ENCODE results near the gene HDAC11.
"Not testable (repeated sequence)": the region's sequence is repeated elsewhere in the genome, so short reads cannot be mapped to it uniquely, and the experiment has no call there.

The HDAC11 gene

GRCh38 chr3:13515786-13516759 lies 36.0 kb downstream of the HDAC11 start:
- H3K36me3 Mint-ChIP-seq (ENCODE audit: low read depth), result no peaks in the 10 kb centered on the region
- ATAC-seq, result no peak

GRCh38 chr3:13516760-13517135 lies 36.6 kb downstream of the HDAC11 start:
- no peak overlapping the region for H3K27ac Mint-ChIP-seq
- no peak overlapping the region for H3K4me3 Mint-ChIP-seq
- H3K36me3 Mint-ChIP-seq (ENCODE audit: low read depth), result no peaks in the 10 kb centered on the region
- H3K27me3 Mint-ChIP-seq, result no peaks in the 10 kb centered on the region
- ATAC-seq, result no peak
- no peaks in the 10 kb centered on the region for H3K4me1 Mint-ChIP-seq
- DNase-seq, result no peak
- H3K9me3 Mint-ChIP-seq, result peaks cover 5% of the 10 kb centered on the region

More at GRCh38 chr3:13515786-13516759, 36.0 kb downstream of the HDAC11 start:
- Mint-ChIP-seq H3K27ac (no peak overlapping the region), H3K4me1 (no peaks in the 10 kb centered on the region), H3K9me3 (no peaks in the 10 kb centered on the region), H3K27me3 (no peaks in the 10 kb centered on the region), H3K4me3 (no peak overlapping the region)
- DNase-seq, result no peak

- Mint-ChIP-seq H3K4me1 (no peaks in the 10 kb centered on the region), H3K27me3 (no peaks in the 10 kb centered on the region), H3K27ac (no peak overlapping the region), H3K36me3 (ENCODE audit: low read depth) (no peaks in the 10 kb centered on the region), H3K4me3 (no peak overlapping the region), H3K9me3 (peaks cover 6% of the 10 kb centered on the region)
- DNase-seq (no peak), ATAC-seq (no peak)
Observed at GRCh38 chr3:13517253-13517977, 37.3 kb downstream of the HDAC11 start.

- Mint-ChIP-seq H3K9me3 (peaks cover 6% of the 10 kb centered on the region), H3K4me1 (no peaks in the 10 kb centered on the region), H3K27me3 (no peaks in the 10 kb centered on the region), H3K27ac (no peak overlapping the region), H3K36me3 (ENCODE audit: low read depth) (no peaks in the 10 kb centered on the region), H3K4me3 (no peak overlapping the region)
- ATAC-seq (no peak), DNase-seq (no peak)
Observed at GRCh38 chr3:13518516-13518953, 38.4 kb downstream of the HDAC11 start.

- Mint-ChIP-seq H3K36me3 (ENCODE audit: low read depth) (no peaks in the 10 kb centered on the region), H3K27me3 (no peaks in the 10 kb centered on the region), H3K4me1 (no peaks in the 10 kb centered on the region), H3K4me3 (no peak overlapping the region), H3K27ac (no peak overlapping the region), H3K9me3 (peaks cover 6% of the 10 kb centered on the region)
- DNase-seq (no peak), ATAC-seq (no peak)
Observed at GRCh38 chr3:13519006-13519791, 39.1 kb downstream of the HDAC11 start.

- H3K27ac Mint-ChIP-seq, result no peak overlapping the region
- H3K9me3 Mint-ChIP-seq, result peaks cover 6% of the 10 kb centered on the region
- H3K4me1 Mint-ChIP-seq, result no peaks in the 10 kb centered on the region
- no peak for ATAC-seq
- no peaks in the 10 kb centered on the region for H3K36me3 Mint-ChIP-seq (ENCODE audit: low read depth)
- no peaks in the 10 kb centered on the region for H3K27me3 Mint-ChIP-seq
- DNase-seq, result no peak
- no peak overlapping the region for H3K4me3 Mint-ChIP-seq
Observed at GRCh38 chr3:13520326-13520880, 40.3 kb downstream of the HDAC11 start.

- DNase-seq (no peak), ATAC-seq (no peak)
- no peaks in the 10 kb centered on the region for H3K36me3 Mint-ChIP-seq (ENCODE audit: low read depth)
- H3K4me3 Mint-ChIP-seq, result no peak overlapping the region
- no peaks in the 10 kb centered on the region for H3K4me1 Mint-ChIP-seq
- no peak overlapping the region for H3K27ac Mint-ChIP-seq
- no peaks in the 10 kb centered on the region for H3K27me3 Mint-ChIP-seq
- H3K9me3 Mint-ChIP-seq, result peaks cover 6% of the 10 kb centered on the region
Observed at GRCh38 chr3:13521309-13521708, 41.2 kb downstream of the HDAC11 start.

- not testable (repeated sequence) for H3K4me1 Mint-ChIP-seq; H3K4me3 Mint-ChIP-seq; DNase-seq; H3K36me3 Mint-ChIP-seq (ENCODE audit: low read depth); H3K27ac Mint-ChIP-seq; ATAC-seq; H3K9me3 Mint-ChIP-seq; H3K27me3 Mint-ChIP-seq
Observed at GRCh38 chr3:13521749-13522148, 41.6 kb downstream of the HDAC11 start.

- Mint-ChIP-seq H3K27ac (no peak overlapping the region), H3K27me3 (no peaks in the 10 kb centered on the region), H3K4me1 (no peaks in the 10 kb centered on the region), H3K36me3 (ENCODE audit: low read depth) (no peaks in the 10 kb centered on the region), H3K9me3 (peaks cover 6% of the 10 kb centered on the region), H3K4me3 (no peak overlapping the region)
- DNase-seq (no peak), ATAC-seq (no peak)
Observed at GRCh38 chr3:13522236-13522635, 42.1 kb downstream of the HDAC11 start.

GRCh38 chr3:13524979-13525669 lies 45.0 kb downstream of the HDAC11 start:
- Mint-ChIP-seq H3K4me3 (no peak overlapping the region), H3K27me3 (peaks cover 3% of the 10 kb centered on the region), H3K27ac (no peak overlapping the region), H3K4me1 (no peaks in the 10 kb centered on the region), H3K36me3 (ENCODE audit: low read depth) (no peaks in the 10 kb centered on the region), H3K9me3 (peaks cover 6% of the 10 kb centered on the region)
- ATAC-seq (no peak), DNase-seq (no peak)

GRCh38 chr3:13525827-13526625 lies 45.9 kb downstream of the HDAC11 start:
- no peaks in the 10 kb centered on the region for H3K36me3 Mint-ChIP-seq (ENCODE audit: low read depth)
- DNase-seq (no peak), ATAC-seq (no peak)
- no peak overlapping the region for H3K27ac Mint-ChIP-seq
- no peak overlapping the region for H3K4me3 Mint-ChIP-seq
- peaks cover 3% of the 10 kb centered on the region for H3K27me3 Mint-ChIP-seq
- H3K4me1 Mint-ChIP-seq, result no peaks in the 10 kb centered on the region
- peaks cover 6% of the 10 kb centered on the region for H3K9me3 Mint-ChIP-seq

GRCh38 chr3:13526626-13526949 lies 46.5 kb downstream of the HDAC11 start:
- DNase-seq (no peak), ATAC-seq (no peak)
- Mint-ChIP-seq H3K27ac (no peak overlapping the region), H3K4me1 (no peaks in the 10 kb centered on the region), H3K27me3 (peaks cover 3% of the 10 kb centered on the region), H3K9me3 (peaks cover 4% of the 10 kb centered on the region), H3K4me3 (no peak overlapping the region), H3K36me3 (ENCODE audit: low read depth) (no peaks in the 10 kb centered on the region)

GRCh38 chr3:13528217-13528867 lies 48.2 kb downstream of the HDAC11 start:
- Mint-ChIP-seq H3K36me3 (ENCODE audit: low read depth) (no peaks in the 10 kb centered on the region), H3K4me3 (no peak overlapping the region), H3K27me3 (peaks cover 4% of the 10 kb centered on the region), H3K9me3 (no peaks in the 10 kb centered on the region), H3K4me1 (no peaks in the 10 kb centered on the region), H3K27ac (no peak overlapping the region)
- DNase-seq (no peak), ATAC-seq (no peak)
